Activated naive CD4-positive, alpha-beta T cell treated with anti-CD3 and anti-CD28 coated beads, Interleukin-2, amount 50 U/mL, for 72 hours (primary cell): ENCODE data around the gene HDGF. TPM values are rescaled to one million over a fixed set of nuclear protein-coding genes. Genes with fewer than 3 reads are reported as not detected.
A peak's percentile ranks its signal among the peaks of the same experiment; 100 is the strongest.

Source experiments
- ATAC-seq, 2 donors: fragments of 150-1000 bp; cut with Tn5 transposase; 2 replicates each; pipeline ENCODE4 v1.10.0; 2021; ENCODE audit warnings: mild to moderate bottlenecking in 2 of 2, moderate library complexity in 2 of 2
- DNase-seq, 2 donors: peaks; one replicate each; pipeline ENCODE4 v3.0.0; 2021 to 2022; ENCODE audit warnings: low spot score in 2 of 2
- H3K27ac Mint-ChIP-seq, 2 donors: one replicate each; pipeline ENCODE4 v1.8.0; 2022; ENCODE audit warnings: mild to moderate bottlenecking in 2 of 2, mixed read lengths in 2 of 2
- H3K36me3 Mint-ChIP-seq, 2 donors: one replicate each; pipeline ENCODE4 v1.8.0; 2022; ENCODE audit warnings: mixed read lengths in 2 of 2
- H3K9me3 Mint-ChIP-seq, 2 donors: one replicate each; pipeline ENCODE4 v1.8.0; 2022; ENCODE audit warnings: mixed read lengths in 2 of 2
- total RNA-seq, 2 donors: library from RNA; stranded (reverse); gene quantifications; one replicate each; pipeline ENCODE4 v1.2.3, GENCODE V29; 2022

Gene HDGF
- total RNA-seq, 2 donors from 2014 or later, result 281 to 325 TPM

GRCh38 chr1:156752843-156753482 is 1.5 kb upstream of the HDGF start:
- H3K9me3 Mint-ChIP-seq, result no peaks in the 10 kb centered on the region
- peak overlapping the region; percentile 92 to 95 for H3K27ac Mint-ChIP-seq
- H3K36me3 Mint-ChIP-seq, result peaks cover 27% of the 10 kb centered on the region in 2 donors
- no peak for DNase-seq
- ATAC-seq, result no peak

DNA sequence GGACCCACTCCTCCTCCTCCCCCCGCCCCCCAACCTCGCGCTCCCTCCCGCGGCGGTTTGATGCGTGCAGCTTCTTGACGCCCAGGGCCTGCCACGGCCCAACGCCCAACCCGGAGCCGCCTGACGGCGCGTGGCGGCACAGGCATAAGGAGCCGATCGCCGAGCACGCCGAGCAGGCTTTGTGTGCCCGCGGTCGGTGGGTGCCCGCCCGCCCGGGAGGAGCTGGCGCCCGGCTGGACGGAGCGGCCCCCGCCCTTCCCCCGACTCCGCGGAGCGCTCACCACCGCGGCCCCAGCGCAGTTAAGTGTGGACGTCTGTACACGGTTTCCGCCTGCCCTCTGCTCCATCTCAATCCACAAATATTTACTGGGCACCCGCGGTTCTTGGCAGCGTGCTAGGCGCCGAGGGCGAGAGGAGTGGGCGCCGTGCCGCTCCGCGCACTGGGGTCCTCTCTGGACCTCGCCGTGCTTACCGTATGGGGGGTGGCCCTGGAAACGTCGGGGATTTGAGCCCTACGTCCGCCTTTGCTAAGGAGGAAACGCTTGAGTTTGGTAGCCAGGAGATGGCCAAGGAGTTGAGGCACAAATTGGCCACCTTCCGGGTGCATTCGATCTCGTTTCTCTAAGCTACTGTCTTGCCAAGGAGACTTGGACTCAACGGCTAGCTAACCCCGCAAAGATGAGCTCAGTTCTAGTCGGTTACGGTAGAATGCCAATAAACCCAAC is 444 bp upstream of the HDGF start:
- Mint-ChIP-seq H3K36me3 (peaks cover 34 to 35% of the 10 kb centered on the region in 2 donors), H3K9me3 (no peaks in the 10 kb centered on the region), H3K27ac (peak overlapping the region; percentile 95 to 96)
- DNase-seq, result peak; percentile 89 to 92
- ATAC-seq, result peak; percentile 71 to 91

DNA sequence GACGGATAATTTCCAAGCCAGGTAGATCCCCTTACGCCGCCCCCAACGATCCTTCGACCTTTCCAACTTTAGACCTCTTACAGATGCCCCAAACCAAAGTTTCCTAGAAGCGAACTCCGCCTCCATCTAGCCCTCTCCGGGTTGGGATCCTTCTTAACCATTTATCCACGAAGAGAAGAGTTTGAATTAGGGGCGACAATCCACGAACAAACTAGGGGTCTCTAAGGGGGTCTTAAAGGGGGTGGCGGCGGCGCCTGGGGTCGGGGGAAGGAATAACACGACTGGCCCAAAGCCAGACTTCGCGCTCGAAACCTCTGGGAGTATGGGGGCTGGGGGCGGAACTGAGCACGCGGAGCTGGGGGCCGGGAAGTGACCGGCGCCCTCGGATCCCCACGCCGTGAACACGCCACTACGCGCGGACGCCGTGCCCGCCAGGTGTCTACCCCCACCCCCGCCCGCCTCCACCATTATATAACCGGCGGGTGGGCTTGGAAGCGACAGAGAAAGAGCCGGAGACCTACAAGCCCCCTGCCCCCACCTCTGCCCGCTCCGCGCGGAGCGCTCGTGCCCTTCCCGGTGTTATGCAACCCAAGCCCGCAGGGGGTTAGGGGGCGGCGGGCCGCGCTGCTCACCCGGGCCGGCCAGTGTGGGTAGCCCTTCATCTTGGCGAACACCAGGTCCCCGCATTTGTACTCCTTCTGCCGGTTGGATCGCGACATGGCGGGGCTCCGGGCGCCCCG is 594 bp downstream of the HDGF start:
- H3K36me3 Mint-ChIP-seq, result peaks cover 35 to 40% of the 10 kb centered on the region in 2 donors
- ATAC-seq, result peak; percentile 8 to 23

GRCh38 chr1:156750191-156750672 is 1.2 kb downstream of the HDGF start:
- Mint-ChIP-seq H3K9me3 (no peaks in the 10 kb centered on the region), H3K36me3 (peaks cover 35 to 44% of the 10 kb centered on the region in 2 donors), H3K27ac (peak overlapping the region; percentile 95 to 99)
- peak in 1 of 2 donors; percentile 42 for ATAC-seq
- DNase-seq, result no peak

More for the DNA sequence above, 594 bp downstream of the HDGF start:
- peak in 1 of 2 donors; percentile 36 for DNase-seq
- H3K9me3 Mint-ChIP-seq, result no peaks in the 10 kb centered on the region
- H3K27ac Mint-ChIP-seq, result peak overlapping the region; percentile 95 to 99

DNA sequence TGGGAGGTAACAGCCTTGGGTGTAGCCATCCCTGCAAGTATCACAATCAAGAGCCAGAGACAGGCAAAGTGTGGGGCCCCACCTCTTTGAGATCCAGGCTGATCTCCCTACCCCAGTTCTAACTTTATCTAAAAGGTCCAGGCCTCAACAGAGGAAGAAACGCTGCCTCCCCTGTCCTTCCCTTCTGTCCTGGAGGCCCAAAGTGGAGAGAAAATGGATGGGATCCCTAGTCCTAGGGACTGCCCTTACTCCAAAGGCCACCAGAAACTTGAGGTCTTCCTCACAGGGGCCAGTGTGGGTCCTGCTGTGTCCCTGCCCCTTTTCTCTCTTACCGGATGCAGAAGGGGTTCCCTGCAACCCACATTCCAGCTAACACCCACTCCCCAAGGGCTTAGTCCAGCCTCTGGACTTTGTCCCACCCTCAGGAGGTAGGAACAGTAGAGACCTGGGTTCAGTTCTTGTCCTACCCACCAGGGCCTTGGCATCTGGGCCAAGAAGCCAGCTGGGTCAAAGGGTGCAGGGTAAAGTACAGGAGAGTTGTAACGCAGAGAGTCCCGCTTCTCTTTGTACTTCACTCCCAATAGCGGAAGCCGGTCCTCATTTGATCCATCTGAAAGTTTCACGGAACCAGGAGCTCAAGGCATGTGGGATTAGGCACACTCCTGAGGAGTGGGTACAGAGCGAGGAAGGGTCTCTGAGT is 1.9 kb downstream of the HDGF start:
- Mint-ChIP-seq H3K9me3 (no peaks in the 10 kb centered on the region), H3K27ac (peak overlapping the region; percentile 95 to 99), H3K36me3 (peaks cover 35 to 44% of the 10 kb centered on the region in 2 donors)
- ATAC-seq, result no peak
- DNase-seq, result no peak

DNA sequence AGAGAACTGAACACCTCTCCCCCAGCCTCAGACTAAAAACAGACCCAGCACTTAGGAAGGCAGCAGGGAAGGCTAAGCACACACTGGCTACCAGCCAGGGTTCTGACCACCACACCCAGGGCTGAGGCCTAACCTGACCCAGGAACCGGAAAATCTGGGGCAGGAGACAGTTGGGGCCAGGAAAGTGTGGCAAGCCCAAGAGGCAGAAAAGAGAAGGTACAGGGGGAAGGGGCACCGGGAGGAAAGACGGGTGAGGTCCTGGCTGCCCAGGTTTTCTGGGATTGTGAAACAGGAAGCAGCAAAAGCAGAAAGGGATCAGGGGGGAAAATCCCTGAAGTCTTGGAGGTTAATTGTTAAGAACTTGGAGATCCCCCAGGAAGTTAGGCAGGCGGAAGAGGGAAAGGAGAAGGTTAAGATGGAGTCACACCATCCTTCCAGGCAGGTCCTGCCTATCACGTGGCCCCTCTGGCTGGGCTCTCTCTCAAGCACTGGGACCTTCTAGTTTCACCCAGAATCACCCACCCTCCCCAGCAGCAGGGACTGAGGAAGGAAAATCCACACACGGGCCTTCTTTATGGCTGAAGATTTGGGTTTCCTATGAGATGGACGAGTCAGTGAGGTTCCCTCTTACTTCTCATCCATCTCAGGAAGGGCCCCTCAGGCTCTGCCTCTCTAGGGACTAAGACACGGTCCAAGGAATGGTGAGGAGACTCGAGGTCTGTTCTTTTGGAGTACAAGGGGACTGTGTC is 2.6 kb downstream of the HDGF start:
- DNase-seq (no peak), ATAC-seq (peak in 1 of 2 donors; percentile 47)
- H3K36me3 Mint-ChIP-seq, result peaks cover 35 to 49% of the 10 kb centered on the region in 2 donors
- H3K9me3 Mint-ChIP-seq, result no peaks in the 10 kb centered on the region
- H3K27ac Mint-ChIP-seq, result peak overlapping the region; percentile 95 to 99

DNA sequence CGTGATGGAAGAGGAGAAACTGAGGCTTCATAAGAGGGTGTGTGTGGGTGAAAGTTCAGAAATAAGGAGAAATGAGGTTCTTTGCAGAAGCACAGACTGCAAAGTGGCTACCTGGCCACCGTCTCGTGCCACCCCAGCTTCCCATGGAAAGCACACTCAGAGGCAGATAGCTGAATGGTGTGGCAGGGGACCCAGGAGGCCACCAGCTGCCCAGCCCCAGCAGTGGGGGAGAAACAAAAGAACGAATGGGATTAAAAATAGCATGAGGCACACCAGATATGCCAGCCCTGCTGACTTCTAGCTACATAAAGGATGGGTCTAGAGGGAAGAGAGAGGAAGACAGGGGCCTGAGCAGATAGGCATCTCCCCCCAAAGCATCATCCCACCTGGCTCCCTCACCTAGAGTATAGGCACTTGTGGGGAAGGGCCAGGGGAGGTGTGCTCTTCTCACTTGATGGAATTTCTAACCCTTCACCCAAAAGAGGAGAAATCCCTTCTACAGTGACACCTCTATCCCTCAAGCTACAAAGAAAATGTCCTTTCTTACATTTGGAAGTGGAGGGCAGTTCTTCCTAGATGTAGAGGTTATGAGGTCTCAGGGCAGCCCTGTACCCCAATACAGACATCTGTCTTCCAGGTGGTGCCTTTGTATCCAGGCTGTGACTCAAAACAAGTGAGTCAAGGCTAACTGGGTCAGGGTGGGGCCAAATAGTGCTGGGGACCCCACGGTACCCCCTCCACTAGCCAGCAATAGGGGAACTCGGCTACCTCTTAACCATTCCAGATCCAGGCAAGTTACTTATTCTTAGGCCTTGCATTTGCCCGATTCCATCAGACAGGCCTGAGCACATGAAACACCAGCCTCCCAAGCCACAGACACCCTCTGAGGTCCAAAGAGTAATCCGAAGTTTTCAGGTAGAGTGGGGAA is 3.5 kb downstream of the HDGF start:
- ATAC-seq (no peak), DNase-seq (no peak)
- peaks cover 35 to 52% of the 10 kb centered on the region in 2 donors for H3K36me3 Mint-ChIP-seq
- no peaks in the 10 kb centered on the region for H3K9me3 Mint-ChIP-seq
- H3K27ac Mint-ChIP-seq, result peak overlapping the region; percentile 95 to 99

GRCh38 chr1:156746728-156747631 is 4.5 kb downstream of the HDGF start:
- H3K27ac Mint-ChIP-seq, result peak overlapping the region; percentile 95 to 99
- peak in 1 of 2 donors; percentile 50 for DNase-seq
- no peaks in the 10 kb centered on the region for H3K9me3 Mint-ChIP-seq
- ATAC-seq, result peak in 1 of 2 donors; percentile 11
- H3K36me3 Mint-ChIP-seq, result peaks cover 35 to 58% of the 10 kb centered on the region in 2 donors

GRCh38 chr1:156746406-156746727 is 5.1 kb downstream of the HDGF start:
- no peak for ATAC-seq
- no peak for DNase-seq
- Mint-ChIP-seq H3K27ac (peak overlapping the region; percentile 9 to 83), H3K36me3 (peaks cover 36 to 63% of the 10 kb centered on the region in 2 donors), H3K9me3 (no peaks in the 10 kb centered on the region)

DNA sequence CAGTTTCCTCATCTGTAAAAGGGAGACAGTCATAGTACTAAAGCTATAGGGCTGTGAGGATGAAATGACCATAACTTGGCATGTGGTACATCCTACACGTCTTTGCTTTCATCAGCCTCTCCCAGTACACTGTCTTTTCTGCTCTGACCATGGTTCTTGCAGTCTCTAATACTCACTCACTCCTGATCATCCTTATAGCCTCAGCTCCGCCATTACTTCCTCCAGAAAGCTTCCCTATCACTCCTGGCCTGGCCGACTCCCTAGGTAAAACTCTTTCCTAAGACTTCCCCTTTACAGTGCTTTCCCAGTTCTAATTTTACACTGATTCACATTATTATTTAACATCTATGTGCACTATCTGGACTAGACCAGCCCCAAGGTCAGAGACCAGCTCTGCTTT is 5.6 kb downstream of the HDGF start:
- peaks cover 41 to 68% of the 10 kb centered on the region in 2 donors for H3K36me3 Mint-ChIP-seq
- DNase-seq (no peak), ATAC-seq (no peak)
- H3K9me3 Mint-ChIP-seq, result no peaks in the 10 kb centered on the region
- H3K27ac Mint-ChIP-seq, result peak overlapping the region; percentile 9 to 40

DNA sequence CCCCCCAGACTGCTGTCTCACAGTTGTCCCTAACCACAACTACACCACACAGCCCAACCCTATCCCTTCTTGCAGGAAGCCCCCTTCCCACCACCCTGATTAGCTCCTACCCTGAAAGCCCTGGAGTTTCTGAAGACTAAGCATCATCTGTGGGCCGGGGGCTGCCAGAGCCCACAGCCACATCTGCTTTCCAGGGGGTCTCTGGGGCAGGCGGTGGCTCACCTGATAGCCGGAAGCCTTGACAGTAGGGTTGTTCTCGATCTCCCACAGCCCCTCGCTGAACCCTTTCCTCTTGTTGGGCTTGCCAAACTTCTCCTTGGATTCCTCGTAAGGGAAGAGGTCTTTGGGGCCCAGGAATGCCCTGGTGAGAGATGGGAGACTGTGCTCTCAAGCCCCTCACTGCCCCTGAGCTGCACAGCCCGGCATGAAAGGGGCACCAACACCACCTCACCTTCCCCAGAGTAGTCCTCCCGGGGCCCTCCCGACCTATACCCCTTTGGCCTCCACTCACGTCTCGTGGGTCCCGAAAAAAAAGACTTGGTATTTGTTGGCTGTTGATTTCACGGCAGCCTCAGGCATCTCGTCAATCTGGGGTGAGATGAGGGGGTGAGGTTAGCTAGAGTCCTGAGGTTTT is 6.6 kb downstream of the HDGF start:
- DNase-seq (no peak), ATAC-seq (no peak)
- Mint-ChIP-seq H3K9me3 (no peaks in the 10 kb centered on the region), H3K36me3 (peaks cover 40 to 67% of the 10 kb centered on the region in 2 donors), H3K27ac (peak overlapping the region in 1 of 2 donors; percentile 89)

DNA sequence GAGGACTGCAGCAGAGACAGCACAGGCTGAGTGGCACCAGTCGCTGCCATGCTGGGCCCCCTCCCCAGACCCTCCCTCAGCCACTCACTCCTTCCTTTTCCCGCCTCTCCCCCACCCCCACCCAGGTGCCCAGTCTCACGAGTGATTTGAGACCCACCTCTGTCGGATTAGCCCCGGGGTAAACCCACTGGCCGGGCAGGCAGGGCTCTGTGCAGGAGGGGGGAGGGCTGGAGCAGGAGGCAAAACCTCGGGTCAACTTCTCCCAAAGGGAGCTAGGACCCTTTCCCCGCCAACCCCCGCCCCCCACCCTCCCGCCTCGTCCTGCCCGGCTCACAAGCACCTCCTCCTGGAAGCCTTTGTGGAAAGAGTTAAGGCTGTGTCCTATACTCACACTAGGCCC is 7.1 kb downstream of the HDGF start:
- no peaks in the 10 kb centered on the region for H3K9me3 Mint-ChIP-seq
- ATAC-seq (no peak), DNase-seq (no peak)
- peaks cover 34 to 62% of the 10 kb centered on the region in 2 donors for H3K36me3 Mint-ChIP-seq
- peak overlapping the region; percentile 50 to 89 for H3K27ac Mint-ChIP-seq

- no peak for DNase-seq
- H3K27ac Mint-ChIP-seq, result peak overlapping the region; percentile 50 to 75
- peaks cover 27 to 62% of the 10 kb centered on the region in 2 donors for H3K36me3 Mint-ChIP-seq
- no peaks in the 10 kb centered on the region for H3K9me3 Mint-ChIP-seq
- ATAC-seq, result no peak
Observed at GRCh38 chr1:156743367-156744302, 7.8 kb downstream of the HDGF start.
